ENCODE data around the gene CAMKK1.

DNA sequence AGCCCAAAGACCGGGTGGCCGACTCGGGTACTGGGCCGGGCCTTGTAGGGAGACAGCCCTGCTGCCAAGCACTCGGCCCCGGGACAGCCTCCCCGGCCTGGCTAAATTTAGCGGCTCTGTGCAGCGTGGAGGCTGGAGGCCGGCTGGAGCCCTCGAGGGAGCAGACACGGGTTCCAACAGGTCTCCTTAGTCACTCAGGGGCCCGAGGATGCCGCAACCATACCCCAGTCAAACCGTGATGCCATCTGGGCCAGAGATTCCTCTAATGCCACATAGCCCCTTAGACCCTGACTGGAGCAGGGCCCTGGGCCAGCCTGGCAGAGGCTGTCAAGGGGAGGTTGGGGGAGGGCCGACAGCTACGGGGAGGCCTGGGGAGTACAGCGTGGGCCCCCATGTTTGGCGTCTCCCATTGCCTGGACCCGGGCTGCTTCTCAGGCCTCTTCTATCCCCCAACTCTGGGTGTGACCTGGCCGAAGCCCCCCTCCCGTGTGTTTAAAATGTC is 26.3 kb upstream of the CAMKK1 start:
- TF ChIP-seq, protein P1, sequence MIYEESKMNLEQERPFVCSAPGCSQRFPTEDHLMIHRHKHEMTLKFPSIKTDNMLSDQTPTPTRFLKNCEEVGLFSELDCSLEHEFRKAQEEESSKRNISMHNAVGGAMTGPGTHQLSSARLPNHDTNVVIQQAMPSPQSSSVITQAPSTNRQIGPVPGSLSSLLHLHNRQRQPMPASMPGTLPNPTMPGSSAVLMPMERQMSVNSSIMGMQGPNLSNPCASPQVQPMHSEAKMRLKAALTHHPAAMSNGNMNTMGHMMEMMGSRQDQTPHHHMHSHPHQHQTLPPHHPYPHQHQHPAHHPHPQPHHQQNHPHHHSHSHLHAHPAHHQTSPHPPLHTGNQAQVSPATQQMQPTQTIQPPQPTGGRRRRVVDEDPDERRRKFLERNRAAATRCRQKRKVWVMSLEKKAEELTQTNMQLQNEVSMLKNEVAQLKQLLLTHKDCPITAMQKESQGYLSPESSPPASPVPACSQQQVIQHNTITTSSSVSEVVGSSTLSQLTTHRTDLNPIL (CRISPR knock-in tag; IDR thresholded peaks at IDR 0.05; ENCODE audit: low read depth): no peak
- TF ChIP-seq CSDC2 (CRISPR knock-in tag; IDR thresholded peaks at IDR 0.05): no peak
- TF ChIP-seq ZNF70 (CRISPR knock-in tag; IDR thresholded peaks at IDR 0.05): no peak
- TF ChIP-seq ZFP3 (CRISPR knock-in tag; IDR thresholded peaks at IDR 0.05): no peak
- TF ChIP-seq ARNTL (CRISPR knock-in tag; IDR thresholded peaks at IDR 0.05; ENCODE audit: borderline replicate concordance, low read depth): no peak
